ENCODE data around the gene KTN1.

- TF ChIP-seq CTCF (IDR thresholded peaks at IDR 0.05; ENCODE audit: borderline replicate concordance, extremely low read depth, low read length, poor library complexity, severe bottlenecking) = no peak
- TF ChIP-seq EZH2 (IDR thresholded peaks at IDR 0.05; ENCODE audit: borderline replicate concordance, low read depth, low read length, severe bottlenecking) = no peak
Measured at GRCh38 chr14:55705651-55706364, 125.8 kb downstream of the KTN1 start.
